Breast epithelium (tissue), 3 donors: ENCODE measurements around the gene PSD4.

Source experiments
- POLR2A ChIP-seq: fragments of 450-650 bp; IDR thresholded peaks from one replicate; pipeline ENCODE4 v1.6.1; 2016; ENCODE audit warnings: antibody characterized with exemption, mild to moderate bottlenecking, moderate library complexity
- POLR2AphosphoS5 ChIP-seq, 3 donors: sonication (generic); formaldehyde crosslinking; IDR thresholded peaks; one replicate each; pipeline ENCODE4 v1.6.1; 2017; ENCODE audit warnings: antibody characterized with exemption in 3 of 3
- TF ChIP-seq, protein P1 (sequence below), 3 donors: fragments of 450-650 bp; IDR thresholded peaks; one replicate each; pipeline ENCODE4 v1.5.1; 2016 to 2017; ENCODE audit warnings: antibody characterized with exemption in 3 of 3, mild to moderate bottlenecking in 3 of 3, moderate library complexity in 3 of 3

- TF ChIP-seq, protein P1, sequence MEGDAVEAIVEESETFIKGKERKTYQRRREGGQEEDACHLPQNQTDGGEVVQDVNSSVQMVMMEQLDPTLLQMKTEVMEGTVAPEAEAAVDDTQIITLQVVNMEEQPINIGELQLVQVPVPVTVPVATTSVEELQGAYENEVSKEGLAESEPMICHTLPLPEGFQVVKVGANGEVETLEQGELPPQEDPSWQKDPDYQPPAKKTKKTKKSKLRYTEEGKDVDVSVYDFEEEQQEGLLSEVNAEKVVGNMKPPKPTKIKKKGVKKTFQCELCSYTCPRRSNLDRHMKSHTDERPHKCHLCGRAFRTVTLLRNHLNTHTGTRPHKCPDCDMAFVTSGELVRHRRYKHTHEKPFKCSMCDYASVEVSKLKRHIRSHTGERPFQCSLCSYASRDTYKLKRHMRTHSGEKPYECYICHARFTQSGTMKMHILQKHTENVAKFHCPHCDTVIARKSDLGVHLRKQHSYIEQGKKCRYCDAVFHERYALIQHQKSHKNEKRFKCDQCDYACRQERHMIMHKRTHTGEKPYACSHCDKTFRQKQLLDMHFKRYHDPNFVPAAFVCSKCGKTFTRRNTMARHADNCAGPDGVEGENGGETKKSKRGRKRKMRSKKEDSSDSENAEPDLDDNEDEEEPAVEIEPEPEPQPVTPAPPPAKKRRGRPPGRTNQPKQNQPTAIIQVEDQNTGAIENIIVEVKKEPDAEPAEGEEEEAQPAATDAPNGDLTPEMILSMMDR (IDR thresholded peaks at IDR 0.05) = no peak
- TF ChIP-seq POLR2A (no peak), POLR2AphosphoS5 (IDR thresholded peaks at IDR 0.05) (no peak)
Measured at GRCh38 chr2:113225263-113226259, 51.8 kb downstream of the PSD4 start.
